DMS153 treated with DMSO at 0.1 percent for 48 hours (cell line): ENCODE data around the gene CBX5.
"Not testable (repeated sequence)": the region's sequence is repeated elsewhere in the genome, so short reads cannot be mapped to it uniquely, and the experiment has no call there.

ENCODE experiments used
- DNase-seq: peaks from one replicate; lab custom pipeline; 2025; ENCODE audit not compliant: unreplicated experiment; lab: John Stamatoyannopoulos, UW

The CBX5 gene

DNA sequence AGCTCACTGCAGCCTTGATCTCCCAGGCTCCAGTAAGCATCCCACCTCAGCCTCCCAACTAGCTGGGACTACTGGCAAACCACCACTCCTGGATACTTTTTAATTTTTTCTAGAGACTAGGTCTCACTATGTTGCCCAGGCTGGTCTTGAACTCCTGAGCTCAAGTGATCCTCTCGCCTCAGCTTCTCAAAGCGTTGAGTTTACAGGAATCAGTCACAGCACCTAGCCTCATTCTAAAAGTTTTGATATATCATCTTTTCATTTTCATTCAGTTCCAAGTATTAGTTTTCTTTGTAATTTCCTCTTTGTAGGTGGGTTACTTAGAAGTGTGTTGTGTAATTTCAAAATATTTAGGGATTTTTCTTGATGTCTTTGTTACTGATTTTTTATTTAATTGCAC, 9.6 kb downstream of the CBX5 start:
- DNase-seq, result no peak

DNA sequence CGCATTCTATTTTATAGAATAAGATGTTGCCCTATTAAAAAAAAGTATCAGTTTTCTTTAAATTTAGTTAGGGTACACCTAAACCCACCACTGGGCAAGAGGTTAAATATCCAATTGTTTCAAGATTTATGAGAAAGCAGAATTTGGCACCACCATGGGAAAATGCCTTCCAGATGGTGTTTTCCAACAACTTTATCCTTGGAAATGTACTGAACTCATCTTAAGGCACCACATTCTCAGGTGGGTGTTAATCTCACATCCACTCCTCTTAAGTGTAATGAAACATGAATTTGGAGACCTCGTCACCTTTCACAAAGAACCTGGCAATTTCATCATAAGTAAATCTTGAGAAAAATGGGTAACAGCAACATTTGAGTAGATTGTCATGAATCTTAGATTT, 13.1 kb downstream of the CBX5 start:
- DNase-seq, result no peak

GRCh38 chr12:54265364-54265812, 14.5 kb downstream of the CBX5 start:
- no peak for DNase-seq

DNA sequence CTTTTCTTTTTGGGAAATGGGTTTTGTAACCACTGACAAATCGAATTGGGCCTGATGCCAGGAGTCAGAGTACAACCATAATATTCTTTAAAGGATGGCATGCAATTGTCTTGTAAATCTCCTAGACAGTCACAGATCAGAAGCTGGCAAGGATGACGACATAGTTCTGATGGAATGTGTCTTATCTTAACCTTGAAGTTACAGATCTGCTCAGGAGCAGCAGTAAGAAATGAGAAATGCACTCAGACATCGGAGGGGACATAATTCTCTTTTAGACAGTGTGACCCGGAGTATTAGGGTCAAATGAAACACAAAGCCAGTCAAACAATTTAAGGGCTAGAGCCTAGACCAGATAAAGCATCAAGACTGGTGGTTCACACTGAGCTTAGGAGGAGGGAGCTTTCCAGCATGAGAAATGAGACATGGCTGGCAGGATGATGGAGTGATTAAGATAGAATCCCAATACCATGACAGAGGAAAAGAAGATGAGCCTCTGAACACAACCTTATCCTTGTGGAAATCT, 17.5 kb downstream of the CBX5 start:
- DNase-seq, result no peak

- no peak for DNase-seq
Measured at GRCh38 chr12:54261815-54262402, 18.0 kb downstream of the CBX5 start.

DNA sequence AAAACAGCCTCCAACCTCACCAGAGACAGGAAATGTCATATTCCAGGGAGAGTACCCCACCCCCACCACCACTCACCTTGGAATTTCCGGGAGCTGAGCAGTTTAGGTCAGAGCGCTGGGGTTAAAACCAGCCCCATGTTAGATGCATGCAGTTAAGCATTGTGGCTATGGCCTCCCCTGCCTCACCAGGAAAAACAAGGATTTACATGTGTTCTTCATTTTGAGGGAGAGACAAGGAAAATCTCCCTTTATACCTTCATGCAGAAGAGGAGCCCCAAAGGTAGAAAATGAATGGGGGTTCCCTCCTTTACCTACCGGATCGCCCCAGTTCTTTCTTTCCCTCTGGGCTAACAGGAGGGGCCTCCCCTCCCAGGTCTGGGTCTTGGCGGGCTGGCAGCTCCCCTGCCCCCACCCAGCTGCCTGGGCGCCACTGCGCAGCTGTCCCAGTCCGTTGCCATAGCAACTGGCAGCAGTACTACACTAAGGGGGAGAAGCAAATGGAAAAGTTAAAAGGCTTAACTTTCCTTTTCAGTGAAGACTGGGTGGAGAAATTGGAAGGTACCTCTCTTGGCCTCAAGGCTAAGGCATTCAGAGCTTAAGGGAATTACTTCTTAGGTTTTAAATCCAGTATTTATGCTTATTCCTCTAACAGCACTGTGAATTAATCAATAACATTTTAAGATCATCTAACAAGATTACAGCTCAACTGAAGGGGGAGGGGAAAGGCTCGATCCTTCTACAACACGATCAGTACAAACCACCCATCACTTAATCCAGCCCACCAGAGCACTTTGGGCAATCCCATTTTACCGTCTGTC, 20.5 kb downstream of the CBX5 start:
- peak; percentile 79 for DNase-seq

GRCh38 chr12:54258201-54258681, 21.7 kb downstream of the CBX5 start:
- no peak for DNase-seq

DNA sequence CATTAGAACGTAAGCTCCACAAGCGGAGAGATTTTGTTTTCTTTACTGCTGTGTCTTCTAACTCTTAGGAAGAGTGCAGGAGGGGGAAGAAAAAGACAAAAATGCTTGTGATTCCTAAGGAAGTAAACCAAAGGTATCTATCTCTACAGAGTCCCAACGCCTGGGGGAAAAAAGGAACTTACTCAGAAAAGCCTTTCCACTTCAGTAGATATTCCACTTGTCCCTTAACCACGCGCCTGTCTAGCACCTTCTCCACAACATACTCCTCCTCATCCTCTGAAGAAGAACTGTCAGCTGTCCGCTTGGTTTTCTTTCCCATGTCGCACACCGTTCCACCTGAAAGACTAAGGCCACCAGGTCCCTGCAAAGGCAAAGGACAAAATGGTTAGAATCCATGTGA, 22.6 kb downstream of the CBX5 start:
- DNase-seq, result no peak

DNA sequence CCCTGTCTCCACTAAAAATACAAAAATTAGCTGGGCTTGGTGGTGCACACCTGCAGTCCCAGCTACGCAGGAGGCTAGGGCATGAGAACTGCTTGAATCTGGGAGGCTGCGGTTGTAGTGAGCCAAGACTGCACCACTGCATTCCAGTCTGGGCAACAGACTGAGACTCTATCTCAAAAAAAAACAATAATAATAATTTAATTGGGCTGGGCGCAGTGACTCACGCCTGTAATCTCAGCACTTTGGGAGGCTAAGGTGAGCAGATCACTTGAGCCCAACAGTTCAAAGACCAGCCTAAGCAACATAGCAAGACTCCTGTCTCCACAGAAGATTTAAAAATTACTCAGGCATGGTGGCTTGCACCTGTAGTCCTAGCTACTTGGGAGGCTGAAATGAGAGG, 26.7 kb downstream of the CBX5 start:
- DNase-seq, result no peak

DNA sequence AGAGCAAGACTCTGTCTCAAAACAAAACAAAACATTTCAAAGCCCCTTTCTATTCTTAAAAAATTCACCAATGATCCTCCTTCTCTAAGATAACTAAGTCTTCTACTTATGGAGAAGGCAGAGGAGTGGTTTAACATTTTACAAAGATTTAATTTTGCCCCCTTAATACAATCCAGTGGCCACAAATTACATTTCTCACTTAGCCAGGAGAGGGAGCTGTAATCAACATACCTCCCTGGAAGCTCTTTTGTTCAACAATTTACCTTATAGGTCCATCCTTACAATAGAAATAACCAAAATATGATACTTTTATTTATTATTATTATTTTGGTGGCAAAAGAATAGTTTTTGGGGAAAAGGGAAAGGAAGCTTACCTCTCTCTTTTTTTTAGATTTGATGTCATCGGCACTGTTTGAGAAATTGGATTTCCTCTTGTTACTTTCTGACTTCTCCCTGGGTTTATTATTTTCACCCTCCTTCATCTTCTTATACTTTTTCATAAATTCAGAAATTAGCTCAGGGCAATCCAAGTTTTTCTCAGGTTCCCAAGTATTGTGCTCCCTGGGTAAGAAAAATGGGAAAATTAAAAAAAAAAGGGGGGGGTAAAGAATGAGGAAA, 28.1 kb downstream of the CBX5 start:
- peak; percentile 49 for DNase-seq

DNA sequence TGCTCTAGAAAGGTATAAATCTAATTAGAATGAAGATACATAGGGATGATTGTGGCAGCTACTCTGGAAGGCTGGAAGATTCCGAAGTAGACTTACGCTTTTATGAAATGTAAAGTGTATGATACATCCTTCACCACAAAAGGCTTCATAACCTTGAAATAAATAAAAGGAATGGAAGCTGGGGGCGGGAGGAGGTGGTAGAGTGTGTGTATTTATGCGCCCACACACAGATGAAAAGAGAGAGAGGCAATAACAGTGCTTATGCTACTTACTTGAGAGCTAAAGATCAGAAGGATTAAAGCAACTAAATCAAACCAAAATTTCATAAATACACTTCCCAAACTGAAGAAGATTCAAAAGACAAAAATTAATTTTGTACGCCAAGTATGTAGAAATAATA, 30.4 kb downstream of the CBX5 start:
- no peak for DNase-seq

DNA sequence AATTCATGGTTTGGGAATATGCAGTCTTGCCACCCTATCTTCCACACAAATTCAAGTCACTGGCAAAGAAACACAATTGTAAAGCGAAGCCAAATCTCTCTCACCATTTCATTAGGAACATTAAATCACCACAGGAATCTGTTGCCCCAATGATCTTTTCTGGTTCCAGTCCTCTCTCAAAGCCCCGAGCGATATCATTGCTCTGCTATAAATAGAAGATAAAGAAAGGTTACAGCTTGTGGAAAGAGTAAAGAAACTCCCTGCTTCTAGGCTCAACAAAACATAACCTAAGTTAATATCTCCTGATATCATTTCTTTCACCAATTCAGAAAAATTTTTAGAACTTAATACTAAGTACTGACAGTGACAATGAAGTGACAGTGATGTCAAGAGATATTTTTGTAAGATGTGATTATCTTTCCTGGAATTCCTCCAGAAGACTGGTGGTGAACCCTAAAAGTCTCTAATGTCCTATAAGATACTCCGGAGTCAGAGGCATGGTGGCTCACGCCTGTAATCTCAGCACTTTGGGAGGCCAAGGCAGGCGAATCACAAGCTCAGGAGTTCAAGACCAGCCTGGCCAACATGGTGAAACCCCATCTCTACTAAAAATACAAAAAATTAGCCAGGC, 33.8 kb downstream of the CBX5 start:
- no peak for DNase-seq

DNA sequence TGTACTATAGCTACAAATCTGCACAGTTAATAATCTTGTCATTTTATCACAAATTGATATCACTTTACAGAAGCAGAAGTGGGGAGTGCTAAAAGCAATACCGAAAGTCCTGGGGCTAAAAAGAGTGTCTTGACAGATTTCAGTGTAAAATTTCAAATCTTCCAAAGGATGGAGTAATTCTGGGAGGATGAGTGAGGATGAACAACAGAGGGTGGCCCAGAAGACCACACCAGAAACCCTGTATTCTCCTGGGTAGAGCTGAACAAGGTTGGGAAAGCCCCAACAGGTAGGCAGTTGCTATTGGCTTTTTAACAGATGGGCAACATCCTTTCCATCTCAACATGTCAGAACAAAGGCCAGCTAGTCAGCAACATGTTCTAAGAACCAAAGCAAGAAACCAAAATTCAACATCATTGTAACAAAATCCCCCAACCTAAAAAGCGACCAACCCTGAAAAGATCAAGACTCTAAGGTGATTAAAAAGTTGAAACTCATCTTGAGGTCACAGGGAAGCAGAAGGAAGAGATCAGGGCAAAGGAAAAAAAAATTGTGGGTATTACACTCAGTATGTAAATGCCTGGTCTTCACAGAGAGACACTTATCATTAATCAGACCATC, 38.8 kb downstream of the CBX5 start:
- no peak for DNase-seq

GRCh38 chr12:54240129-54240528, 39.8 kb downstream of the CBX5 start:
- DNase-seq, result no peak

DNA sequence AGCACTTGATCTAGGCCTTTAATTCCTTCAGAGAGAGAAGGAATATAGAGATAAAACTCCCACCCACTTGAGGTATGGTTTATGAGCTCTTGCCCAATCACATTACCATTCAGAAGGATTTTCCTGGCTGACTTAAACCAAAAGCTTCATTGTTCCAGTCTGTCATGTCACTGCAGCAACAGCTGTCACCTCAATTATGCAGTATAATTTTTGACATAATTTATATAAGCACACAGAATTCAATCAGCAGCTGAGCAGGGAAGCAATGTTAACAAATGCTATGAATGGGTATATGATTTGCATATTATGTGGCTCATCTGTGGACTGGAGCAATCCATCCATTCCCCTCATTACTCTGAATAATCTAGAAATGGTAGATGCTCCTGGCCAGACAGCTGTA, 40.3 kb downstream of the CBX5 start:
- no peak for DNase-seq

DNA sequence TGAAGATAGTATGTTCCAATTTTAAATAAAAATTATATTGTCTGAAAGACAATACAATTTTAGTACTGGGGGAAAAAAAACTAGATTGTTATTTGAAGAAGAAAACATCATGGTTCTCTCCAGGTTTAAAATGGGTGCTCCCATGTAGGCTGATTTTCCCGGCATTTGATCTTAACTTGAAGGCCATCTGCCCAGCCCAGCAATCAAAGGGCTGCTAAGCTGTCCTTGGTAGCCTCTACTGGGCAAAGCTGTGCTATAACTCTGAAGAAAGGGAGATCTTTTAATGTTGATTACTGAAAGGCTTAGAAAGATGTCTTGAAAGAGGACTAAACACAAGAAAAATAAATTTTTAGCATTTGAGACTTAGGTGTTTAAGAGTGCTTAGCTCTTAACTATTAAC, 41.4 kb downstream of the CBX5 start:
- no peak for DNase-seq

GRCh38 chr12:54232790-54233189, 47.1 kb downstream of the CBX5 start:
- no peak for DNase-seq

DNA sequence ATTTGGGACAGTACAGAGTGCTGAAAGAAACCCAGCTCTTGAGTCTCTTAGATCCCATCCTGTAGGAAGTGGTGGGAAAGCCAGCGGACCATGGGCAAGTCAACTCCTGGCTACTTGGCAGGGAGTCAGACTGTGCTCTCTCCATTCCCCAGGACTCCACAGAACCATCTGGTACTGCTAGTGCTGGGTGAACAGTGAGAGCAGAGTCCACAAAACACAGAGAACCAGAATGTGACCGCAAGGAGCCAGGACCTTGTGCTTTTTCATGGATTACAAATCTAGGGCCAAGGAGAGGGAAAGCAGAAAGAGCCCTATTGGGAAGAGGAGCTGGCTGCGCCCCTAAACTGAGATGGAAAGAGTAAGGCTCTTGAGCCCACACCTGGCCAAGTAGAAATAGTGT, 48.7 kb downstream of the CBX5 start:
- not testable (repeated sequence) for DNase-seq

DNA sequence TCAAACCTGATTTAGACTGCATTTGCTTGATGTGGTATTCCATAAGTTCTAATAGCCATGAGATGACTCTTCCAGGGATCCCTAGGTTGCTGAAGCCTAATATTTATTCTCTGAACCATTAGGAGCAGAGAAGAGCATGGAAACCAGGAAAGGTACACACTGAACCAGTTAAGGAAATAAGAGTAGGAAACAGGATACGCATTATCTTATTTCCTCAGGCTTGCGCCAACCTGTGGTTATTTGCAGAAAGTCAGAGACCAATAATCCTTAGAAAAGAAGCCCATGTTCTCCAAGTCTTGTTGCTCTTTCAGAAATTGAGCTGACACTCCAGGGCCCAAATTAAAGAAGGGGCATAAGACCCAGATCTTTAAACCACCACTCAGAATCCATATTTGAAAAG, 49.4 kb downstream of the CBX5 start:
- DNase-seq, result no peak

DNA sequence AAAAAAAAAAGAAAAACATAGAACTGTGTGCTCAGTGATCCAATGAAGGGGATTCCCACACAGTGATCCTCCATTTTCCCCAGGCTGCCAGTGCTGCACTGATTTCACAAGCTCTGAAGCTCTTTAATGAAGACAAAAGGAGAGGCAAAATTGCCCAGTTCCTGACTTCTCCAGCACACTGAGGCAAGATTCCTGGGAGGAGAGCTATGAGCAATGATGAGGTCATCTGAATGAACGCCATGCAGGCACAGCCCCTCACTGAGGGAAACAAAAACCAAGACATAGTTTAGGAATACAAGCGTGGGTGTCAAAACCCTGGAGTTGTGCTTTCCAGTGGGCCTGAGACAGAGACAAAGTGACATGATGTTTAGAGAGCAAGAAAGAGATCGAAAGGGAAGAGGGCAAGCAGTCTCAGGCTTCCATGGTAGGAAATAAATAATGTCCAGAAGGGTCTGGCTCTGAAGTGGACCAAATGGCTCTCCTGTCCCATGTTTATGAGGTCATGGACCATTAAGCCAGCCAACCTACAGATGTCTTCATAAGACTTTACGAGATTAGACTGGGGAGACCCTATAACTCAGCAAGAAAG, 50.2 kb downstream of the CBX5 start:
- no peak for DNase-seq

DNA sequence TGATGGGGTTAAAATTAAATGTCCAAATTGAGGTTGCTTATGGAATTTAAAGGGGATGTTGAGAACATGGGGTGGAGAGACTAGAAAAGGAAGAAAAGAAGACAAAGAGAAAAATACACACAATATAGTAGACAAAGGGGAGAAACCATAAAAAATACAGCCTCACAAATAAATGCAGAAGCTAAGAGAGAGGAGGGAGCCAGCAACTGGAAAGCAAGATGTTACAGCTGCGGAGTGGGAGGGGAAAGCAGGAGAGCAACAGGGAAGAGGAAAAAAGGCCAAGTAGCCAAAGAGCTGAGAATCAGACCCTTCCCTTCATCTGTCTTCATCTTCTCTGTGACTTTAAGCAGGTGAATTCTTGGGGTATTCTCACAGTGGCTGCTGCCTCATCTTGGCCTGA, 51.5 kb downstream of the CBX5 start:
- DNase-seq, result no peak
